GM23248 (cell line): ENCODE measurements around the gene TDO2. TPM values are rescaled to one million over a fixed set of nuclear protein-coding genes. Genes with fewer than 3 reads are reported as not detected.

Source experiments
- DNase-seq: peaks from one replicate; pipeline ENCODE4 v3.0.0-alpha.2; 2015
- H2AFZ ChIP-seq: fragments of 200-600 bp; sonication (generic); 2 replicates; pipeline ENCODE4 v1.6.1; 2016; ENCODE audit warnings: antibody characterized with exemption
- H3F3A ChIP-seq: fragments of 200-600 bp; sonication (generic); 2 replicates; pipeline ENCODE4 v1.6.1; 2016; ENCODE audit warnings: mild to moderate bottlenecking, antibody characterized with exemption, mixed run types; ENCODE audit not compliant: insufficient read depth
- H3K27ac ChIP-seq: fragments of 200-600 bp; sonication (generic); 2 replicates; pipeline ENCODE4 v1.5.1; 2016; ENCODE audit warnings: mild to moderate bottlenecking
- H3K27me3 ChIP-seq: fragments of 200-600 bp; sonication (generic); replicated peaks from 2 replicates; pipeline ENCODE4 v1.6.1; 2016; ENCODE audit warnings: mild to moderate bottlenecking; ENCODE audit not compliant: insufficient read depth
- H3K36me3 ChIP-seq: fragments of 200-600 bp; sonication (generic); 2 replicates; pipeline ENCODE4 v1.6.1; 2016; ENCODE audit warnings: low read depth, mild to moderate bottlenecking
- H3K4me1 ChIP-seq: fragments of 200-600 bp; sonication (generic); 2 replicates; pipeline ENCODE4 v1.6.1; 2016; ENCODE audit warnings: mild to moderate bottlenecking; ENCODE audit not compliant: insufficient read depth
- H3K4me2 ChIP-seq: fragments of 200-600 bp; sonication (generic); one replicate; pipeline ENCODE4 v1.6.1; 2016; ENCODE audit warnings: mild to moderate bottlenecking; ENCODE audit not compliant: unreplicated experiment
- H3K4me3 ChIP-seq: fragments of 200-600 bp; sonication (generic); 2 replicates; pipeline ENCODE4 v1.5.1; 2016; ENCODE audit warnings: mild to moderate bottlenecking
- H3K79me2 ChIP-seq: fragments of 200-600 bp; sonication (generic); 2 replicates; pipeline ENCODE4 v1.6.1; 2016; ENCODE audit warnings: mild to moderate bottlenecking; ENCODE audit not compliant: insufficient read depth
- H3K9ac ChIP-seq: fragments of 200-600 bp; sonication (generic); 2 replicates; pipeline ENCODE4 v1.6.1; 2016; ENCODE audit warnings: mild to moderate bottlenecking
- H3K9me2 ChIP-seq: fragments of 200-600 bp; sonication (generic); 2 replicates; pipeline ENCODE4 v1.6.1; 2016; ENCODE audit warnings: mixed run types, mild to moderate bottlenecking, moderate library complexity; ENCODE audit not compliant: insufficient read depth
- H3K9me3 ChIP-seq: fragments of 200-600 bp; sonication (generic); one replicate; pipeline ENCODE4 v1.6.1; 2017; ENCODE audit warnings: low read depth
- H4K20me1 ChIP-seq: fragments of 200-600 bp; sonication (generic); 2 replicates; pipeline ENCODE4 v1.6.0; 2016; ENCODE audit not compliant: insufficient read depth
- EZH2 ChIP-seq: fragments of 200-600 bp; sonication (generic); IDR thresholded peaks from 2 replicates; pipeline ENCODE4 v1.6.1; 2018; ENCODE audit warnings: antibody characterized with exemption, mild to moderate bottlenecking; ENCODE audit not compliant: insufficient read depth, poor library complexity, severe bottlenecking
- EZH2phosphoT487 ChIP-seq: fragments of 200-600 bp; sonication (generic); IDR thresholded peaks from 2 replicates; pipeline ENCODE4 v1.6.1; 2018; ENCODE audit warnings: antibody characterized with exemption, moderate library complexity, mild to moderate bottlenecking, low read depth; ENCODE audit not compliant: insufficient read depth
- WGBS, 2 experiments: methylation state at CpG; one replicate each; pipeline ENCODE4 v1.1.6; 2015 to 2017; ENCODE audit warnings: low lambda C conversion rate in 2 of 2, low coverage in 1 of 2; ENCODE audit errors: missing lambda C conversion rate in 2 of 2; 5-methylcytosine and 5-hydroxymethylcytosine counted together
- in situ Hi-C: fragments of 300-500 bp; cut with MboI; formaldehyde crosslinking; loops from 2 replicates; pipeline ENCODE4 v1.15.0; 2020
- polyA plus RNA-seq: library from polyadenylated mRNA; unstranded; fragments of >200 nt; fragmentation: Nextera tagmentation; extraction: Ambion mirVana; gene quantifications from 2 replicates; pipeline ENCODE4 v1.2.1, GENCODE V29; 2016
- total RNA-seq: library from RNA; depleted of rRNA; stranded (reverse); fragments of >200 nt; shearing (Covaris generic); gene quantifications from 2 replicates; pipeline ENCODE4 v1.2.3, GENCODE V29; 2014

The TDO2 gene
- total and polyA plus RNA-seq, 2 experiments from 2014 or later = not detected

DNA sequence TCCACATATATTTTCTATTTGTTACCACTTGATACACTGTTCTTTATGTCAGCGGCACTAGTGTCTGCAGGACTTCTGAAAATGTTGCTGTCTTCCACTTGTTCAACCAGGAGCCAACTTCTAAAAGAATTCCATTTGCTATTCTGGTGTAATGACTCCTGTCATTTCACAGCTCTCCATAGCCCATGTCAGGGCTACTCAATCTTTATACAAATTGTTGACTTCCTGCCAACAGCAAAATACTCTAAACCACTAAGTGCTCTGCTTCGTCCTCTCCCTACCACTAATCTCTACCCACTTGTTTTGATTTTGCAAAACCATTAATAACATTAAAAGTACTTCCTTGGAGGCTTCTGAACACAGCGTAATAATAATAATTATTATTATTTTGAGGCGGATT lies 43.0 kb downstream of the TDO2 start:
- Histone ChIP-seq H3K9me3 (no peaks in the 10 kb centered on the region), H3K4me3 (no peak overlapping the region), H3K27me3 (no peaks in the 10 kb centered on the region), H3K4me2 (no peak overlapping the region), H3K27ac (no peak overlapping the region), H3K79me2 (no peaks in the 10 kb centered on the region), H2AFZ (no peak overlapping the region), H3K9ac (no peak overlapping the region), H3K4me1 (no peaks in the 10 kb centered on the region), H3F3A (no peaks in the 10 kb centered on the region), H3K9me2 (no peaks in the 10 kb centered on the region), H3K36me3 (no peaks in the 10 kb centered on the region), H4K20me1 (no peaks in the 10 kb centered on the region)
- TF ChIP-seq EZH2 (no peak), EZH2phosphoT487 (no peak)
- no peak for DNase-seq
- 71 to 74% methylated on average over 4 of the region's 4 CpGs for WGBS, 2 experiments
- in situ Hi-C loops = loop anchor here (5.0 to 25.0 kb wide), 2 partner anchors 139 to 509 kb away; no protein-coding TSS in a partner anchor

DNA sequence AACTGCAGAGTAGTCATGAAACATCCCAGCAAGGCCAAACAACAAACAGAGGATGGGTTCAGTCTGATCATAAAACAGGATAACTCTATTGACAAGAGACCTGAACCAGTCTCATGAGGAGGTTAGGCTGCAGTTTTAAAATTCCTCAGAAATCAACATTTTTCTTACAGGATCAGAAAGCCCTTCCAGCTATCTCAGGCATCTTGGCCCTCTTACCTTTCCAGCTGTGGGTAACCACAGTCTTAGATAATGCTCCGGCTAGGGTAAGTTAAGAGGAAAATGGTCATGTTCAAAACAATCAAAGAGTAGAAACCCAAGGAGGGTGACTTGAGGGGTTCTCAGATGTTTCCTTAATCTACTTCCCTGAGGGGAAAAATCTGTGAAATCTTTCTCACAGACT lies 45.0 kb downstream of the TDO2 start:
- no peak overlapping the region for H3K4me2 ChIP-seq

GRCh38 chr4:155950461-155950860 lies 47.0 kb downstream of the TDO2 start:
- H3K4me1 ChIP-seq = peaks cover 12% of the 10 kb centered on the region
- no peak overlapping the region for H3K4me3 ChIP-seq
- WGBS, 2 experiments = 73 to 75% methylated on average over 6 of the region's 6 CpGs
- TF ChIP-seq EZH2 (no peak), EZH2phosphoT487 (no peak)
- no peak overlapping the region for H3K4me2 ChIP-seq
- H3K27me3 ChIP-seq = no peaks in the 10 kb centered on the region
- DNase-seq = no peak
- H3K9me2 ChIP-seq = no peaks in the 10 kb centered on the region
- no peaks in the 10 kb centered on the region for H3K36me3 ChIP-seq
- in situ Hi-C loops = loop anchor here (25.0 kb wide), 3 partner anchors 737 to 1187 kb away; partner anchors contain the start of gene PDGFC
- H2AFZ ChIP-seq = no peak overlapping the region
- no peak overlapping the region for H3K27ac ChIP-seq
- H3K9me3 ChIP-seq = no peaks in the 10 kb centered on the region
- H3K79me2 ChIP-seq = no peaks in the 10 kb centered on the region
- H4K20me1 ChIP-seq = no peaks in the 10 kb centered on the region
- no peak overlapping the region for H3K9ac ChIP-seq
- H3F3A ChIP-seq = peaks cover 12% of the 10 kb centered on the region; the same call in 1 of the 2 replicates

More for the DNA sequence above, 45.0 kb downstream of the TDO2 start:
- DNase-seq = no peak
- in situ Hi-C loops = loop anchor here (5.0 to 25.0 kb wide), 2 partner anchors 141 to 511 kb away; no protein-coding TSS in a partner anchor
- Histone ChIP-seq H3K79me2 (no peaks in the 10 kb centered on the region), H2AFZ (no peak overlapping the region), H3F3A (peaks cover 6% of the 10 kb centered on the region; the same call in 1 of the 2 replicates), H3K27me3 (no peaks in the 10 kb centered on the region), H3K9ac (no peak overlapping the region), H3K4me3 (no peak overlapping the region), H3K4me1 (peaks cover 9% of the 10 kb centered on the region; the same call in 1 of the 2 replicates), H3K9me2 (no peaks in the 10 kb centered on the region), H4K20me1 (no peaks in the 10 kb centered on the region), H3K27ac (no peak overlapping the region), H3K36me3 (no peaks in the 10 kb centered on the region), H3K9me3 (no peaks in the 10 kb centered on the region)
- 73 to 88% methylated on average over 1 of the region's 1 CpG for WGBS, 2 experiments
- TF ChIP-seq EZH2phosphoT487 = no peak
- no peak for TF ChIP-seq EZH2

DNA sequence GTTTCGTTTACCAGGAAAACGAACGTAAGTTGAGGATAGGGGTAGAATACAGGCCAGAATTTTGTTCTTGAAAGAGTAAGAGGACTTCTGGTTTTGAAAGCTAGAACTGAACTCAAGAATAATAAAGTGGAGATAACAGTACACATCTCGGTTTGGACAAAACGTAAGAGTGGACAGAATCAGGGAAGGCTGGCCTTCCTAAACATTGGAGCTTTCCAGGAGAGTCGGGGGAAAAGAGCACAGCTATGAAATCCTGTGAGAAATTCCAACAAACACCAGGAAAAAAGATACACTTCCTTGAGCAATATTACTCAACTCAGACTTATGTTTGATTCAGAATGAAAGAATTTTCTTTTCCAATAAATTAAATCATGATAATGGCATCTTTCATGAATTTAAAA lies 49.0 kb downstream of the TDO2 start:
- peak; percentile 59 for DNase-seq
- H3K79me2 ChIP-seq = no peaks in the 10 kb centered on the region
- WGBS, 2 experiments = 4 to 11% methylated on average over 6 of the region's 6 CpGs
- H3K36me3 ChIP-seq = no peaks in the 10 kb centered on the region
- peak overlapping the region; percentile 90 for H3K4me2 ChIP-seq
- no peaks in the 10 kb centered on the region for H3K27me3 ChIP-seq
- no peaks in the 10 kb centered on the region for H3K9me3 ChIP-seq
- peak overlapping the region; percentile 98 for H2AFZ ChIP-seq
- H3K27ac ChIP-seq = peak overlapping the region; percentile 95
- TF ChIP-seq EZH2phosphoT487 (no peak), EZH2 (no peak)
- in situ Hi-C loops = loop anchor here (25.0 kb wide), 3 partner anchors 735 to 1185 kb away; partner anchors contain the start of gene PDGFC
- H3K9me2 ChIP-seq = no peaks in the 10 kb centered on the region
- H3F3A ChIP-seq = peaks cover 12% of the 10 kb centered on the region; the same call in 1 of the 2 replicates
- H3K9ac ChIP-seq = peak overlapping the region; percentile 96
- H4K20me1 ChIP-seq = no peaks in the 10 kb centered on the region
- H3K4me3 ChIP-seq = peak overlapping the region; percentile 80
- peaks cover 12% of the 10 kb centered on the region for H3K4me1 ChIP-seq
